NCI-H446 (cell line): Measurements from ENCODE around the gene DIAPH3.
A peak's percentile ranks its signal among the peaks of the same experiment; 100 is the strongest.

Experiments
- DNase-seq, 2 experiments: peaks; one replicate each; lab custom pipeline; 2025; lab: John Stamatoyannopoulos, UW

The DIAPH3 gene

GRCh38 chr13:59874973-59875372 is 288.8 kb downstream of the DIAPH3 start:
- no peak for DNase-seq

- no peak for DNase-seq
Measured at GRCh38 chr13:59873856-59874255, 289.9 kb downstream of the DIAPH3 start.

GRCh38 chr13:59873309-59873708 is 290.4 kb downstream of the DIAPH3 start:
- DNase-seq, result no peak

- DNase-seq, result no peak
Measured at GRCh38 chr13:59867867-59868266, 295.9 kb downstream of the DIAPH3 start.

- DNase-seq, result no peak
Measured at GRCh38 chr13:59865398-59865797, 298.3 kb downstream of the DIAPH3 start.

GRCh38 chr13:59863621-59864020 is 300.1 kb downstream of the DIAPH3 start:
- DNase-seq, result no peak

- peak in 1 of 2 experiments; percentile 2 for DNase-seq
Measured at GRCh38 chr13:59861676-59862075, 302.1 kb downstream of the DIAPH3 start.

- DNase-seq, result no peak
Measured at GRCh38 chr13:59856281-59856810, 307.4 kb downstream of the DIAPH3 start.

GRCh38 chr13:59846845-59847620 is 316.7 kb downstream of the DIAPH3 start:
- DNase-seq, result no peak

GRCh38 chr13:59843040-59843439 is 320.7 kb downstream of the DIAPH3 start:
- no peak for DNase-seq

GRCh38 chr13:59842507-59842906 is 321.2 kb downstream of the DIAPH3 start:
- no peak for DNase-seq

GRCh38 chr13:59839186-59839585 is 324.5 kb downstream of the DIAPH3 start:
- no peak for DNase-seq

GRCh38 chr13:59837101-59837500 is 326.6 kb downstream of the DIAPH3 start:
- DNase-seq, result no peak

GRCh38 chr13:59835569-59835968 is 328.2 kb downstream of the DIAPH3 start:
- no peak for DNase-seq

- DNase-seq, result no peak
Measured at GRCh38 chr13:59834801-59835200, 328.9 kb downstream of the DIAPH3 start.

GRCh38 chr13:59829690-59830089 is 334.0 kb downstream of the DIAPH3 start:
- DNase-seq, result no peak

GRCh38 chr13:59823486-59823885 is 340.2 kb downstream of the DIAPH3 start:
- DNase-seq, result no peak

GRCh38 chr13:59809564-59809963 is 354.2 kb downstream of the DIAPH3 start:
- no peak for DNase-seq

- no peak for DNase-seq
Measured at GRCh38 chr13:59806801-59807200, 356.9 kb downstream of the DIAPH3 start.

- no peak for DNase-seq
Measured at GRCh38 chr13:59801107-59801880, 362.4 kb downstream of the DIAPH3 start.

- DNase-seq, result no peak
Measured at GRCh38 chr13:59793107-59793506, 370.6 kb downstream of the DIAPH3 start.

- no peak for DNase-seq
Measured at GRCh38 chr13:59790626-59791025, 373.1 kb downstream of the DIAPH3 start.

GRCh38 chr13:59789558-59789957 is 374.2 kb downstream of the DIAPH3 start:
- DNase-seq, result no peak
